Loucy (cell line): ENCODE measurements around the gene TOLLIP.

Source experiments
- CTCF ChIP-seq: fragments of 200-600 bp; sonication (generic); conservative IDR thresholded peaks from 2 replicates; pipeline ENCODE4 v1.5.1; 2014; ENCODE audit warnings: mild to moderate bottlenecking, antibody characterized with exemption, low read length
- EZH2phosphoT487 ChIP-seq: fragments of 200-600 bp; IDR thresholded peaks from 2 replicates; pipeline ENCODE4 v1.6.1; 2018; ENCODE audit warnings: antibody characterized with exemption, mild to moderate bottlenecking, moderate library complexity, borderline replicate concordance

- TF ChIP-seq CTCF (no peak), EZH2phosphoT487 (no peak)
Observed at GRCh38 chr11:1297576-1298473, 11.6 kb downstream of the TOLLIP start.
